ENCODE results near the gene RAB40A.
"Not testable (repeated sequence)": the region's sequence is repeated elsewhere in the genome, so short reads cannot be mapped to it uniquely, and the experiment has no call there.

The RAB40A gene

DNA sequence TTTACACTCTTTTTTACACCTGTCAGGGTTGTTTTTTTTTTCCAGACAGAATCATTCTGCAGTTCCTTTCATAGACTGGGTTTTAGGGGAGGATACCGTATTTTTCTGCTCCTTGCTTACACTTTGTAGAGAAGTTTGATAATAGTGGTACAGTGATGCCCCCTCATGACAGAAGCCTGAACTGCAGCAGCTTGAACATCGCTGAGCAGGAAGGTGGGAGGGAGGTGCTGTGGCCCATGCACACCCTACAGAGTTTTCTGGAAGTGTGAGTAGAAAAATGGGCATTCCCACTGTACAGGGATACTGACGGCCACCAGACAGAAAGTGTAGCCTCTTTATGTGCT, 54.5 kb downstream of the RAB40A start:
- no peak overlapping the region for H2BK120ac ChIP-seq (ENCODE audit: low read depth, low read length)
- no peak overlapping the region for H3K14ac ChIP-seq (ENCODE audit: low read length)
- H2AK5ac ChIP-seq (ENCODE audit: low read depth, low read length) = no peak overlapping the region
- H3K4me1 ChIP-seq (ENCODE audit: control insufficient read depth in 2 of 2, insufficient read depth in 1 of 2, low read depth in 1 of 2, low read length in 2 of 2) = peaks cover 0 to 2% of the 10 kb centered on the region in 2 donors
- H3K79me1 ChIP-seq (ENCODE audit: low read depth, low read length) = no peaks in the 10 kb centered on the region
- H4K91ac ChIP-seq (ENCODE audit: low read depth, low read length, poor library complexity) = no peak overlapping the region
- H2BK5ac ChIP-seq (ENCODE audit: low read length) = no peak overlapping the region
- no peak overlapping the region for H3K4me3 ChIP-seq (ENCODE audit: low read length in 2 of 2)
- H2AFZ ChIP-seq (ENCODE audit: low read length) = no peak overlapping the region
- H2BK15ac ChIP-seq (ENCODE audit: low read length) = no peak overlapping the region
- no peak overlapping the region for H3K4me2 ChIP-seq (ENCODE audit: insufficient read depth, low read length, poor library complexity, severe bottlenecking)
- no peak overlapping the region for H3K9ac ChIP-seq (ENCODE audit: low read depth, low read length, poor library complexity)
- H3K18ac ChIP-seq (ENCODE audit: low read length) = no peak overlapping the region
- H3K27ac ChIP-seq (replicated peaks; ENCODE audit: low read length) = no peak overlapping the region
- H3K36me3 ChIP-seq (replicated peaks in 1 of 2; ENCODE audit: control insufficient read depth in 2 of 2, insufficient read depth in 2 of 2, low read length in 2 of 2) = peaks cover 0 to 12% of the 10 kb centered on the region in 2 donors
- no CpG with 5 or more reads among the region's 3 CpGs for WGBS, 2 donors (ENCODE audit: extremely low coverage in 2 of 2, insufficient read length in 2 of 2, insufficient replicate concordance in 1 of 2)
- peak; percentile 51 for DNase-seq (ENCODE audit: low spot score)
- no peak overlapping the region for H3K23ac ChIP-seq (ENCODE audit: low read depth, low read length, poor library complexity)
- no peaks in the 10 kb centered on the region for H3K27me3 ChIP-seq (ENCODE audit: control insufficient read depth in 3 of 3, insufficient read depth in 3 of 3, low read depth in 1 of 3, low read length in 3 of 3)
- H3K9me3 ChIP-seq (replicated peaks in 1 of 2; ENCODE audit: control insufficient read depth in 2 of 2, insufficient read depth in 1 of 2, low read depth in 1 of 2, low read length in 2 of 2) = peaks cover 0 to 7% of the 10 kb centered on the region in 2 donors
- no peak overlapping the region for H2BK12ac ChIP-seq (ENCODE audit: low read length)
- no peak overlapping the region for H4K8ac ChIP-seq (ENCODE audit: low read depth, low read length)
- H3K4ac ChIP-seq (ENCODE audit: low read length) = no peak overlapping the region

DNA sequence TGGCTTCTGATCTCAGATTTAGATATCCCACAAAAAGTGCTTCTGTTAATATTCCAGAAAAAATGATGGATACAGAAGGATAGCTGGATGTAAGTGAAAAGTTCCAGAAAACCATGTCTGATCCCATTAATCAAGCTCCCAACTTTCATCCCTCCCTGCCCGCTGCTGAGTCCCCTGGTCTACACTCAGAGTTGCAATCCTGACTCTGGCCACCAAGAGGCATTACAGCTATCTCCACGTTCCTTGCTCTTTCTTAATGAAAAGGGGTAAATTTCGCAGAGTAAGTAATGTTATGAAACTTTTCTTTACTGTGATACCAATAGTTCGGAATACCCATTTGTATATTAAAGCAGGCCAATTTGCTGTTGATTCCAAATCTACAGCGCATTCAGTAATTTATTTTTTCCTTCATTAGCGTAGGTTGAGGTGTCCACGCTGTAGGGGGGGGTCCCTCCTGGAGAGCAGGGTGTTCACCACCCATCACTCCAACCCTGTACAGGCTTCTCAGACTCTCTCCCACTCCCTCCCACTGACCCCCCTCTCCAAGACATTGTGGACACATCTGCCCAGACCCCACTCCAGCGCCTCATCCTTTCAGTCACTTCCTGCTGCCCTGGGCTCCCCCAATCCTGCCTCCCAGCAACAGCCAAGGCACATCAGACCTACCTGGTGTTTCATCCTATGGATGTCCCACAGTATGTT, 55.1 kb downstream of the RAB40A start:
- H3K4me2 ChIP-seq (ENCODE audit: insufficient read depth, low read length, poor library complexity, severe bottlenecking) = no peak overlapping the region
- H4K8ac ChIP-seq (ENCODE audit: low read depth, low read length) = no peak overlapping the region
- no peak overlapping the region for H3K4ac ChIP-seq (ENCODE audit: low read length)
- H3K4me3 ChIP-seq (ENCODE audit: low read length in 2 of 2) = no peak overlapping the region
- H4K91ac ChIP-seq (ENCODE audit: low read depth, low read length, poor library complexity) = no peak overlapping the region
- H3K36me3 ChIP-seq (replicated peaks in 1 of 2; ENCODE audit: control insufficient read depth in 2 of 2, insufficient read depth in 2 of 2, low read length in 2 of 2) = peaks cover 0 to 12% of the 10 kb centered on the region in 2 donors
- peaks cover 0 to 2% of the 10 kb centered on the region in 2 donors for H3K4me1 ChIP-seq (ENCODE audit: control insufficient read depth in 2 of 2, insufficient read depth in 1 of 2, low read depth in 1 of 2, low read length in 2 of 2)
- H3K14ac ChIP-seq (ENCODE audit: low read length) = no peak overlapping the region
- peaks cover 0 to 7% of the 10 kb centered on the region in 2 donors for H3K9me3 ChIP-seq (replicated peaks in 1 of 2; ENCODE audit: control insufficient read depth in 2 of 2, insufficient read depth in 1 of 2, low read depth in 1 of 2, low read length in 2 of 2)
- H2BK12ac ChIP-seq (ENCODE audit: low read length) = no peak overlapping the region
- H3K27me3 ChIP-seq (ENCODE audit: control insufficient read depth in 3 of 3, insufficient read depth in 3 of 3, low read depth in 1 of 3, low read length in 3 of 3) = no peaks in the 10 kb centered on the region
- no peaks in the 10 kb centered on the region for H3K79me1 ChIP-seq (ENCODE audit: low read depth, low read length)
- H2BK5ac ChIP-seq (ENCODE audit: low read length) = no peak overlapping the region
- H2AK5ac ChIP-seq (ENCODE audit: low read depth, low read length) = no peak overlapping the region
- H3K9ac ChIP-seq (ENCODE audit: low read depth, low read length, poor library complexity) = no peak overlapping the region
- no CpG with 5 or more reads among the region's 8 CpGs for WGBS, 2 donors (ENCODE audit: extremely low coverage in 2 of 2, insufficient read length in 2 of 2, insufficient replicate concordance in 1 of 2)
- H3K23ac ChIP-seq (ENCODE audit: low read depth, low read length, poor library complexity) = no peak overlapping the region
- no peak overlapping the region for H3K18ac ChIP-seq (ENCODE audit: low read length)
- no peak for DNase-seq (ENCODE audit: low spot score)
- no peak overlapping the region for H2BK15ac ChIP-seq (ENCODE audit: low read length)
- no peak overlapping the region for H2AFZ ChIP-seq (ENCODE audit: low read length)
- H2BK120ac ChIP-seq (ENCODE audit: low read depth, low read length) = no peak overlapping the region
- no peak overlapping the region for H3K27ac ChIP-seq (replicated peaks; ENCODE audit: low read length)

DNA sequence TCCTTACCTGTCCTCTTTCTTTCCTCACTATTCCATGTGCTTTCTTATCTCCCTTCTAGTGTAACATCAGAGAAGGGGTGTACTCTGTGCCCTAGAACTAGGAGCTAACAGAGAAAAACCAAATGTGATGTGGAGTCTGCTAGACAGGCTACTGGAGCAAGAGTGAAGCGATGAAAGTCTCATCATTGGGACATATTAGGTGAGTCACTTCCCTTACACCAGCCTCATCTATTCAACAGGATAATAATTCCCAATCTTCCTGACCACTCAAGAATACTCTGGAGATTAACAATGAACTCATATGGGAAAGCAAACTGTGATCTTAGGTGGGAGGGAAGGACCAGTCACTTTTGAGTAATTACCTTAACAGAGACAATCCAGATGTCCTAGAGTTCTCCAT, 58.1 kb downstream of the RAB40A start:
- peaks cover 0 to 5% of the 10 kb centered on the region in 2 donors for H3K36me3 ChIP-seq (replicated peaks in 1 of 2; ENCODE audit: control insufficient read depth in 2 of 2, insufficient read depth in 2 of 2, low read length in 2 of 2)
- H2BK5ac ChIP-seq (ENCODE audit: low read length) = no peak overlapping the region
- peaks cover 0 to 7% of the 10 kb centered on the region in 2 donors for H3K9me3 ChIP-seq (replicated peaks in 1 of 2; ENCODE audit: control insufficient read depth in 2 of 2, insufficient read depth in 1 of 2, low read depth in 1 of 2, low read length in 2 of 2)
- H3K14ac ChIP-seq (ENCODE audit: low read length) = no peak overlapping the region
- no peak overlapping the region for H2BK15ac ChIP-seq (ENCODE audit: low read length)
- H2BK12ac ChIP-seq (ENCODE audit: low read length) = no peak overlapping the region
- no peak overlapping the region for H2BK120ac ChIP-seq (ENCODE audit: low read depth, low read length)
- H3K23ac ChIP-seq (ENCODE audit: low read depth, low read length, poor library complexity) = no peak overlapping the region
- H4K8ac ChIP-seq (ENCODE audit: low read depth, low read length) = no peak overlapping the region
- no peaks in the 10 kb centered on the region for H3K79me1 ChIP-seq (ENCODE audit: low read depth, low read length)
- no peak overlapping the region for H3K9ac ChIP-seq (ENCODE audit: low read depth, low read length, poor library complexity)
- H3K4me2 ChIP-seq (ENCODE audit: insufficient read depth, low read length, poor library complexity, severe bottlenecking) = no peak overlapping the region
- H3K4me1 ChIP-seq (ENCODE audit: control insufficient read depth in 2 of 2, insufficient read depth in 1 of 2, low read depth in 1 of 2, low read length in 2 of 2) = peaks cover 0 to 2% of the 10 kb centered on the region in 2 donors
- no peak overlapping the region for H3K18ac ChIP-seq (ENCODE audit: low read length)
- no peak overlapping the region for H3K27ac ChIP-seq (replicated peaks; ENCODE audit: low read length)
- no peak for DNase-seq (ENCODE audit: low spot score)
- no CpG with 5 or more reads among the region's 1 CpG for WGBS, 2 donors (ENCODE audit: extremely low coverage in 2 of 2, insufficient read length in 2 of 2, insufficient replicate concordance in 1 of 2)
- no peak overlapping the region for H2AFZ ChIP-seq (ENCODE audit: low read length)
- no peak overlapping the region for H3K4ac ChIP-seq (ENCODE audit: low read length)
- H4K91ac ChIP-seq (ENCODE audit: low read depth, low read length, poor library complexity) = no peak overlapping the region
- no peaks in the 10 kb centered on the region for H3K27me3 ChIP-seq (ENCODE audit: control insufficient read depth in 3 of 3, insufficient read depth in 3 of 3, low read depth in 1 of 3, low read length in 3 of 3)
- H2AK5ac ChIP-seq (ENCODE audit: low read depth, low read length) = no peak overlapping the region
- H3K4me3 ChIP-seq (ENCODE audit: low read length in 2 of 2) = no peak overlapping the region

DNA sequence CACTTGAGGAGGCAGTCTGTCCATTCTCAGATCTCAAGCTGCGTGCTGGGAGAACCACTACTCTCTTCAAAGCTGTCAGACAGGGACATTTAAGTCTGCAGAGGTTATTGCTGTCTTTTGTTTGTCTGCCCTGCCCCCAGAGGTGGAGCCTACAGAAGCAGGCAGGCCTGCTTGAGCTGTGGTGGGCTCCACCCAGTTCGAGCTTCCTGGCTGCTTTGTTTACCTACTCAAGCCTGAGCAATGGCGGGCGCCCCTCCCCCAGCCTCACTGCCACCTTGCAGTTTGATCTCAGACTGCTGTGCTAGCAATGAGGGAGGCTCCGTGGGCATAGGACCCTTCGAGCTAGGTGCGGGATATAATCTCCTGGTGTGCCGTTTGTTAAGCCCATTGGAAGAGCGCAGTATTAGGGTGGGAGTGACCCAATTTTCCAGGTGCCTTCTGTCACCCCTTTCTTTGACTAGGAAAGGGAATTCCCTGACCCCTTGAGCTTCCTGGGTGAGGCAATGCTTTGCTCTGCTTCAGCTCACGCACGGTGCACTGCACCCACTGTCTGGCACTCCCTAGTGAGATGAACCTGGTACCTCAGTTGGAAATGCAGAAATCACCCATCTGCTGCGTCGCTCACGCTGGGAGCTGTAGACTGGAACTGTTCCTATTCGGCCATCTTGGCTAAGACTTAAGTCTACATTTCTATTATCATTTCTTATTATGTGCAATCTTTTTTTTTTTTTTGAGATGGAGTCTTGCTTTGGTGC, 59.1 kb downstream of the RAB40A start:
- H3K4me2 ChIP-seq (ENCODE audit: insufficient read depth, low read length, poor library complexity, severe bottlenecking); DNase-seq (ENCODE audit: low spot score); H3K4me3 ChIP-seq (ENCODE audit: low read length in 2 of 2); H3K14ac ChIP-seq (ENCODE audit: low read length); H3K79me1 ChIP-seq (ENCODE audit: low read depth, low read length); H2AFZ ChIP-seq (ENCODE audit: low read length); H2BK5ac ChIP-seq (ENCODE audit: low read length); H4K8ac ChIP-seq (ENCODE audit: low read depth, low read length); H3K9ac ChIP-seq (ENCODE audit: low read depth, low read length, poor library complexity); H2BK120ac ChIP-seq (ENCODE audit: low read depth, low read length); H4K91ac ChIP-seq (ENCODE audit: low read depth, low read length, poor library complexity); H2BK15ac ChIP-seq (ENCODE audit: low read length); H3K4ac ChIP-seq (ENCODE audit: low read length); H3K23ac ChIP-seq (ENCODE audit: low read depth, low read length, poor library complexity); H3K4me1 ChIP-seq (ENCODE audit: control insufficient read depth in 2 of 2, insufficient read depth in 1 of 2, low read depth in 1 of 2, low read length in 2 of 2); H3K27ac ChIP-seq (replicated peaks; ENCODE audit: low read length); H3K9me3 ChIP-seq (replicated peaks in 1 of 2; ENCODE audit: control insufficient read depth in 2 of 2, insufficient read depth in 1 of 2, low read depth in 1 of 2, low read length in 2 of 2); H3K27me3 ChIP-seq (ENCODE audit: control insufficient read depth in 3 of 3, insufficient read depth in 3 of 3, low read depth in 1 of 3, low read length in 3 of 3); H2BK12ac ChIP-seq (ENCODE audit: low read length); H3K36me3 ChIP-seq (replicated peaks in 1 of 2; ENCODE audit: control insufficient read depth in 2 of 2, insufficient read depth in 2 of 2, low read length in 2 of 2); H2AK5ac ChIP-seq (ENCODE audit: low read depth, low read length); H3K18ac ChIP-seq (ENCODE audit: low read length): not testable (repeated sequence)
- WGBS, 2 donors (ENCODE audit: extremely low coverage in 2 of 2, insufficient read length in 2 of 2, insufficient replicate concordance in 1 of 2) = no CpG with 5 or more reads among the region's 15 CpGs

All from neuronal stem cell (in vitro differentiated cells).